Middle frontal gyrus (tissue), 1 donor: Measurements from ENCODE around the gene TMEM151A.

Experiments
- DNase-seq: peaks from one replicate; pipeline ENCODE4 v3.0.0-alpha.2; 2015; ENCODE audit warnings: low spot score; ENCODE audit errors: extremely low spot score

Gene TMEM151A

GRCh38 chr11:66336234-66337102 lies 44.8 kb downstream of the TMEM151A start, which contains the start of gene RIN1:
Gene RIN1 (minus strand): TSS chr11:66336434. CDS start chr11:66336402, 32 bp downstream.
- peak; percentile 76 for DNase-seq

DNA sequence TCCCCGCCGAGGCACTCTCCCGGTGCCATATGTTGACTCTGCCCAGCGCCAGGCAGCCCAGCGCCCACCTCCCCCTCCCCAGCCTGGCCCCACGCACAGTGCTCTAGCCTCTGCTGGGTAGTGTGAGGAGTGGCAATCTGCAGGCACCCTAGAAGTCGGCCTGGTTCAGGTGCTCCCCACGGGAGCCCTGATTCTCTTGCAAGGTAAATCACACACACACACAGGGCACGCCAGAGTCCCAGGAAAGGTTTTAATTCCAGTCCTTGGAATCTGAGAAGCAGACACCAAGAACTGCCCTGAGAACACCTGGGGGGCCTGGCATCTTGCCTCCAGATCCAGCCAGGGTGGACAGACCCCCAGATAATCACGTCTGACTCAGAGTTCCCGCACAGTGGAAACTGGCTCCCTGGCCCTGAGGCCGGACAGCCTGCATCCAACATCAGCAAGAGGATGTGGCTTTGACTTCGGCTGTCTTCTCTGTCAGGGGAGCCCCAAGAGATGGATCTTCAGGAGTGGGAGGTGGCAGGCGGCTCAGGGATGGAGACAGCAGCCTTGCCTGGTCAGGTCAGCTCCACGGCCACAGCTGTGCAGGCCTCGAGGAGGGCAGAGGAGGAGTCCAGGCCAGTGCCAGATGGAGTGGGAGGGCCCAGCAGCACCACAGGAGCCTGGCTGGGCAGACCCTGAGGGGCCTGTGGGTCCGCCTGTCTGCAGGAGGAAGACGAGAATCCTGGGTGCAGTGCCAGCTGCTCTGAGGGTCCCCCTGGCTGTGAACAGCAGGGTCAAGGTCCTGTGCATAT lies 45.6 kb downstream of the TMEM151A start:
- no peak for DNase-seq

GRCh38 chr11:66338276-66339161 lies 46.8 kb downstream of the TMEM151A start:
- DNase-seq, result no peak

DNA sequence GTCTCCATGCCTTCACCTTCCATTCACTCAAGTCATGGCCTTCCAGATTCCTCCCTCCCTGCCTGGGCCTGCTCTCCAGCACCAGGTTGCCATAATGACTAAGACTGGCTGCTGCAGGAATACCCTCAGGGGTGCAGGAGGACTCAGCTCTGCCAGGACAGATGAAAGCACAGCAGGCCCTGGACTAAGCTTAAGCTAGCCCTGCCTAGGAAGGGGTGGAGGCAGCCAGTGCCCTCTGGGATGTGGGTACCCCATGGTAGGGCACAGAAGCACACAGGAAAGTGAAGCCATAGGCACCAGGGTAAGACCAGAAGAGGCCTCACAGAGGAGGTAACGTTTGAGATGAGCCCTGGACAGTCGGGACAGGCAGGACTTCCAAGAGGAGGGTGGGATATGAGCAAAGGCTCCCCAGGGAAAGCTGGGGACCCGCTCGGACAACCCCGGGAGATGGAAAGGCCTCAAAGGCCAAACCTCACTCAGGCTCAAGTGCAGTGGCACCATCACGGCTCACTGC lies 47.5 kb downstream of the TMEM151A start:
- no peak for DNase-seq

GRCh38 chr11:66339686-66340483 lies 48.2 kb downstream of the TMEM151A start:
- no peak for DNase-seq

- DNase-seq, result no peak
Measured at GRCh38 chr11:66340596-66341501, 49.2 kb downstream of the TMEM151A start.

DNA sequence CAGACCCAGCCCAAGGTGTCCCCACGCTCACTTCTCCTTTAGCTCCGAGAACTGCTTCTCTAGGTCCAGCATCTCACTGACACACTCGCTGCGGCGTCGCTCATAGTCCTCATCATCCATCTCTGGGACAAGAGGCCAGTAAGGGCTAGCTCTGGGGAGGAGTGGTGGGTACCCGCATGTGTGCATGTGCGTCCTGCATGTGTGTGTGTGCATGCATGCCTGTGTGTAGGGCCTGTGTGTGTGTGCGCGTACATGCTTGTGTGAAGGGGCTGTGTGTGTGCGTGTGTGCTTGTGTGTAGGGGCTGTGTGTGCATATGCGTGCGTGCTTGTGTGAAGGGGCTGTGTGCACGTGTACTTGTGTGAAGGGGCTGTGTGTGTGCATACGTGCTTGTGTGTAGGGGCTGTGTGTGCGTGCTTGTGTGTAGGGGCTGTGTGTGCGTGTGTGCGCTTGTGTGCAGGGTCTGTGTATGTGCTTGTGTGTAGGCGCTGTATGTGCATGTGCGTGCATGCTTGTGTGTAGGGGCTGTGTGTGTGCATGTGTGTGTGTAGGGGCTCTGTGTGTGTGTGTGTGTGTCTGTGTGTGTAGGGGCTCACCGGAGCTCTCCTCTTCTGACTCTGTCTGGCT lies 49.9 kb downstream of the TMEM151A start:
- no peak for DNase-seq

DNA sequence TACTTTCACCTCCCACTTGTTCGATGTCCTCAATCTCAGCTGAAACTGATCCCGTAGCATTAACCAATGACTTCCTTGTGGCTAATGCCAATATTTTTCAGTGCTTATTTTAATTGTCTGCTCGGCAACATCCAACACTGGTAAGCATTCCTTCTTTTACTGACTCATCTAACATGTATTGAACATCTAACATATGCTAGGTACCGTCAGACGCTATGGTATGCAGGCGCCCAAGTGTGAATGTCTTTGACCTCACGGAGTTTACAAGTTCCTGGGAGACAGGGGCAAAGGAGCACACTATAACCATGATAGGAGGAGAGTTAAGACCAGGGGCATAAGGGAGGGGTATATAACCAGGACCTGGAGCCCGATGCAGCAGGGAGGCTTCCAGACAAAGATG lies 51.5 kb downstream of the TMEM151A start:
- DNase-seq, result no peak

DNA sequence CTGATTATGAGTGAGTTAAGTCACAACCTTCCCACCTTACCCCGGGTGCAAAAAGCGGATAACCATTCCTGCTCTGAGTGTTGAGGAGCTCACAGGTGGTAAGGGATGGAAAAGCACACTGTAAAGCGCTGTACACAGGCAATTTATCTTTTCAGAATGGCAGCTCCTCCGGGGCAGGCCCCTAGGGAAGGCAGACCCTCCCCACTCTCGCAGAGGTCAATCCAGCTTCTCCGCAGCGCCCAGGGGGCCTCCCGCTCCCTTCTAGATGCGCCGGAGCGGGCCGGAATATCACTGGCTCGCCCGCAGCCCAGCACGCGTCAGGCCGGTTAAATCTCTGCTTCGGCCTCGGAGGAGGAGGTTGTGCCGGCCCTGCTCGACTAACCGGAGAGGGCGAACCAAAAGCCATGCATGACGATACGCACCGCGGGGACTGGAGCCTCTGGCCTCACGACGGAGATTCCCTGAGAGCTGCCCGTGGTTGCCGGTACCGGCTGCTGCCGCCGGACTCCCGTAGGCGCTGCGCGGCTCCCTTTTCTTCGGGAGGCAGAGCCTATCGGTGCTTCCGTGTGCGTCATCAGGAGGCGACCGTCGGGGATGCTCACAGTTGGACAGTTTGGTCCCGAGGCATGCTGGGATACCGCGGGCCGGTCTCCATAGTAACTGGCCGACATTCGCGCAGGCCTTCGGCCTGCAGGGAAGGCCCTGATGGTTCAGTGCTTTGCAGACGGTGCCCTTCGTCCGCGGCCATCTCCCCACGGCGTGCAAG lies 53.0 kb downstream of the TMEM151A start, which contains the start of gene BRMS1:
BRMS1 (minus strand) TSS at position 555 of the 766 bp plus-strand sequence. CDS start 2,870 bp downstream, outside the sequence.
- peak; percentile 93 for DNase-seq

DNA sequence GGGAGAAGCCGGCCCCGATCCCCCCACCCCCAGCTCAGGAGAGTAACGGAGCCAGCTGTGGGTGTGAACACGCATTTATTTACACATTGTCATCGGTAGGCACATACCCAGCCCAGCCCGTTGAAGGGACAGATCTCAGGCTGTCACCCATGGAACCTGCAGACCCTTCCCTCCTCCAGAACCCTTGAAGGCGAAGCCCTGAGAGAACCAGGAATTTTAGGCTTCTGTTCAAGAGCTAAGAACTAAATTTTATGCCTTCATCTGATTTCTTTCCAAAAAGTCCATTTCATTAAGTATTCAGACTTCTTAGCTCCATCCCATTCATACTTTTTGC lies 53.6 kb downstream of the TMEM151A start:
- DNase-seq, result no peak
